Measurements from ENCODE around the gene FNDC1. TPM values are rescaled to one million over a fixed set of nuclear protein-coding genes. Genes with fewer than 3 reads are reported as not detected.

The FNDC1 gene
- total RNA-seq, 3 donors from 2014 or later (not counting 1 experiment from before 2014, with no cell fraction given) = not detected

- no peak overlapping the region for H3K27ac Mint-ChIP-seq
- peaks cover 20 to 29% of the 10 kb centered on the region in 2 donors for H3K27me3 Mint-ChIP-seq (ENCODE audit: low read depth in 2 of 2)
- H3K4me3 ChIP-seq (ENCODE audit: low read length) = no peak overlapping the region
- H3K9me3 Mint-ChIP-seq = no peaks in the 10 kb centered on the region
- no peak for DNase-seq
- H3K36me3 Mint-ChIP-seq = no peaks in the 10 kb centered on the region
- no peak for ATAC-seq
- no peak overlapping the region for H3K27ac ChIP-seq (ENCODE audit: low read length)
- H3K27me3 ChIP-seq (ENCODE audit: control insufficient read depth, insufficient read depth, low read length) = no peaks in the 10 kb centered on the region
- intact Hi-C loops (cut with micrococcal nuclease) = no loop called here
- peaks cover 6% of the 10 kb centered on the region in 2 donors for H3K4me1 Mint-ChIP-seq
- no peaks in the 10 kb centered on the region for H3K36me3 ChIP-seq (ENCODE audit: control insufficient read depth, insufficient read depth, low read length)
- H3K4me1 ChIP-seq (ENCODE audit: control insufficient read depth, insufficient read depth, low read length) = no peaks in the 10 kb centered on the region
- no peaks in the 10 kb centered on the region for H3K9me3 ChIP-seq (ENCODE audit: control insufficient read depth, insufficient read depth, low read length)
- TF ChIP-seq, protein P1, sequence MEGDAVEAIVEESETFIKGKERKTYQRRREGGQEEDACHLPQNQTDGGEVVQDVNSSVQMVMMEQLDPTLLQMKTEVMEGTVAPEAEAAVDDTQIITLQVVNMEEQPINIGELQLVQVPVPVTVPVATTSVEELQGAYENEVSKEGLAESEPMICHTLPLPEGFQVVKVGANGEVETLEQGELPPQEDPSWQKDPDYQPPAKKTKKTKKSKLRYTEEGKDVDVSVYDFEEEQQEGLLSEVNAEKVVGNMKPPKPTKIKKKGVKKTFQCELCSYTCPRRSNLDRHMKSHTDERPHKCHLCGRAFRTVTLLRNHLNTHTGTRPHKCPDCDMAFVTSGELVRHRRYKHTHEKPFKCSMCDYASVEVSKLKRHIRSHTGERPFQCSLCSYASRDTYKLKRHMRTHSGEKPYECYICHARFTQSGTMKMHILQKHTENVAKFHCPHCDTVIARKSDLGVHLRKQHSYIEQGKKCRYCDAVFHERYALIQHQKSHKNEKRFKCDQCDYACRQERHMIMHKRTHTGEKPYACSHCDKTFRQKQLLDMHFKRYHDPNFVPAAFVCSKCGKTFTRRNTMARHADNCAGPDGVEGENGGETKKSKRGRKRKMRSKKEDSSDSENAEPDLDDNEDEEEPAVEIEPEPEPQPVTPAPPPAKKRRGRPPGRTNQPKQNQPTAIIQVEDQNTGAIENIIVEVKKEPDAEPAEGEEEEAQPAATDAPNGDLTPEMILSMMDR (IDR thresholded peaks at IDR 0.05) = no peak
- WGBS (ENCODE audit: insufficient coverage) = 88% methylated on average over 6 of the region's 6 CpGs
- H3K4me3 Mint-ChIP-seq = no peak overlapping the region
Observed at GRCh38 chr6:159148641-159149040, 20.6 kb upstream of the FNDC1 start.

DNA sequence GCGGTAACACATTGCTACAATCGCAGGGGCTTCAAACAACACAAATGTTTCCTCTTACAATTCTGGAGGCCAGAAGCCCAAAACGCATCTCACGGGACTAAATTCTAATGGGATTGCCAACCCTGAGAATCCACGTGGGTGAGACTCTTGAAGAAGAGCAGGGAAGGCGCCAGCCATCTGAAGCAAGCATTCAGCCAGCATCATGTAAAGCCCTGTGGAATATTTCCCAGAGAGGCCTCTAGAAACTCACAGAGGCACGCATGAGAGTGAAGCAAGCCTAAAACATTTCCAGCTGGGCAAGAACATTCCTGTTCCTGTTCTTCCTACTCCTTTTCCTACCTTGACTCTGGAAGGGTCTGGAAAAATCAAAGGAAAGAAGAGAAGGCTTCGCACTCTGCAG lies 19.6 kb upstream of the FNDC1 start:
- peaks cover 17 to 29% of the 10 kb centered on the region in 2 donors for H3K27me3 Mint-ChIP-seq (ENCODE audit: low read depth in 2 of 2)

DNA sequence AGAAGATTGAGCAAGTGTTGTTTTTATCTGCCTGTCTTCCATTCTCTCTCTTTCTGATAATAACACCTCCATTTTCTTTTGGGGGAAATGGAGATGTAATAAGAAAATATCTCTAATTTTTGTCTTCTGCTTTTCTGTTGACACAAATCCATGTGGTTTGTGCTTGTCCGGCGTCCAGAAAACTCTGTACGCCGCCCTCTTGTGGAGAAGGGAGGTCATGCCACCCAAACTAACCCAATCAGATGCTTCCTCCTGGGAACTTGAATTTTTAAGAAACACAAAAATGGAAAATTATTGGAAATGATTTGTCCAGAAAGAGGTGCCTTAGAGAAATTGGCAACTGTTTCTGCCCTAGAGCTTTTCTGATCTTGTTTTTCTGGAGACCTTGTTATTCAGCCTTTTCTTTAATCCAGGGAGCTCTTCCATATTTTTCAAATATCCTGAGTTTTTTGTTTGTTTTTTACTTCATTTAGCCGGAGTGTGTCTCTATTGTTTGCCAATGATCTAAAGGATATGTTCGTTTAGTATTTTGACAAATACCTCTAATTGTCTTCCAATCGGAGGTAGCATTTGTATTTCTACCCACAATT lies 17.8 kb upstream of the FNDC1 start:
- ATAC-seq (peak; percentile 74 to 78 (median 77)), DNase-seq (peak in 1 of 2 donors; percentile 67)
- H3K27me3 Mint-ChIP-seq (ENCODE audit: low read depth in 2 of 2) = peaks cover 15 to 29% of the 10 kb centered on the region in 2 donors
- Histone ChIP-seq H3K9me3 (ENCODE audit: control insufficient read depth, insufficient read depth, low read length) (no peaks in the 10 kb centered on the region), H3K27me3 (ENCODE audit: control insufficient read depth, insufficient read depth, low read length) (peaks cover 2% of the 10 kb centered on the region), H3K4me3 (ENCODE audit: low read length) (no peak overlapping the region), H3K4me1 (ENCODE audit: control insufficient read depth, insufficient read depth, low read length) (no peaks in the 10 kb centered on the region), H3K27ac (ENCODE audit: low read length) (no peak overlapping the region), H3K36me3 (ENCODE audit: control insufficient read depth, insufficient read depth, low read length) (no peaks in the 10 kb centered on the region)
- H3K27ac Mint-ChIP-seq = no peak overlapping the region
- peaks cover 6% of the 10 kb centered on the region in 2 donors for H3K4me1 Mint-ChIP-seq
- WGBS (ENCODE audit: insufficient coverage) = no CpG with 5 or more reads among the region's 7 CpGs
- intact Hi-C loops (cut with micrococcal nuclease) = no loop called here
- peaks cover 10% of the 10 kb centered on the region for H3K36me3 Mint-ChIP-seq
- H3K9me3 Mint-ChIP-seq = peaks cover 3 to 7% of the 10 kb centered on the region in 2 donors
- TF ChIP-seq, protein P1 (IDR thresholded peaks at IDR 0.05) = peak; percentile 94
- no peak overlapping the region for H3K4me3 Mint-ChIP-seq

More for the DNA sequence above, 19.6 kb upstream of the FNDC1 start:
- TF ChIP-seq, protein P1 (IDR thresholded peaks at IDR 0.05) = no peak
- H3K4me3 Mint-ChIP-seq = no peak overlapping the region
- H3K4me1 ChIP-seq (ENCODE audit: control insufficient read depth, insufficient read depth, low read length) = no peaks in the 10 kb centered on the region
- H3K9me3 Mint-ChIP-seq = no peaks in the 10 kb centered on the region
- no peaks in the 10 kb centered on the region for H3K36me3 ChIP-seq (ENCODE audit: control insufficient read depth, insufficient read depth, low read length)
- ATAC-seq = no peak
- no peaks in the 10 kb centered on the region for H3K36me3 Mint-ChIP-seq
- no peak overlapping the region for H3K27ac ChIP-seq (ENCODE audit: low read length)
- intact Hi-C loops (cut with micrococcal nuclease) = no loop called here
- DNase-seq = no peak
- no peaks in the 10 kb centered on the region for H3K27me3 ChIP-seq (ENCODE audit: control insufficient read depth, insufficient read depth, low read length)
- H3K4me1 Mint-ChIP-seq = peaks cover 6% of the 10 kb centered on the region in 2 donors
- no peaks in the 10 kb centered on the region for H3K9me3 ChIP-seq (ENCODE audit: control insufficient read depth, insufficient read depth, low read length)
- H3K4me3 ChIP-seq (ENCODE audit: low read length) = no peak overlapping the region
- no peak overlapping the region for H3K27ac Mint-ChIP-seq
- 83% methylated on average over 8 of the region's 8 CpGs for WGBS (ENCODE audit: insufficient coverage)

- 67% methylated on average over 1 of the region's 1 CpG for WGBS (ENCODE audit: insufficient coverage)
Observed at GRCh38 chr6:159152041-159152440, 17.2 kb upstream of the FNDC1 start.

More at GRCh38 chr6:159152041-159152440, 17.2 kb upstream of the FNDC1 start:
- H3K27ac Mint-ChIP-seq = no peak overlapping the region
- DNase-seq = no peak
- Histone ChIP-seq H3K9me3 (ENCODE audit: control insufficient read depth, insufficient read depth, low read length) (peaks cover 4% of the 10 kb centered on the region), H3K36me3 (ENCODE audit: control insufficient read depth, insufficient read depth, low read length) (no peaks in the 10 kb centered on the region), H3K27ac (ENCODE audit: low read length) (no peak overlapping the region), H3K4me3 (ENCODE audit: low read length) (no peak overlapping the region), H3K27me3 (ENCODE audit: control insufficient read depth, insufficient read depth, low read length) (peaks cover 2% of the 10 kb centered on the region), H3K4me1 (ENCODE audit: control insufficient read depth, insufficient read depth, low read length) (no peaks in the 10 kb centered on the region)
- no peak overlapping the region for H3K4me3 Mint-ChIP-seq
- no peak for ATAC-seq
- intact Hi-C loops (cut with micrococcal nuclease) = no loop called here
- H3K27me3 Mint-ChIP-seq (ENCODE audit: low read depth in 2 of 2) = peaks cover 11 to 27% of the 10 kb centered on the region in 2 donors
- peaks cover 6% of the 10 kb centered on the region in 2 donors for H3K4me1 Mint-ChIP-seq
- TF ChIP-seq, protein P1 (IDR thresholded peaks at IDR 0.05) = no peak
- H3K36me3 Mint-ChIP-seq = peaks cover 16% of the 10 kb centered on the region
- H3K9me3 Mint-ChIP-seq = peaks cover 3 to 7% of the 10 kb centered on the region in 2 donors

All from natural killer cell (primary cell).